RWPE1 (cell line): ENCODE measurements around the gene TAF1D.

Source experiments
- CTCF ChIA-PET: fragments of 350-600 bp; sonication (Branson Sonifier 250); formaldehyde crosslinking; extraction: SDS; loops from one replicate; lab custom pipeline; 2021; lab: Yijun Ruan, JAX
- POLR2A ChIA-PET: fragments of 400-600 bp; formaldehyde crosslinking; extraction: SDS; loops from one replicate; lab custom pipeline; 2020; ENCODE audit warnings: antibody characterized with exemption; ENCODE audit not compliant: low non-redundant PET; lab: Yijun Ruan, JAX
- DNase-seq: peaks from one replicate; pipeline ENCODE4 v3.0.0; 2012; ENCODE audit warnings: low spot score
- H3K27ac ChIP-seq: fragments of 450-650 bp; 2 replicates; pipeline ENCODE4 v1.5.1; 2017
- TF ChIP-seq, protein P1 (sequence below): fragments of 450-650 bp; conservative IDR thresholded peaks from 2 replicates; pipeline ENCODE4 v1.5.1; 2017; ENCODE audit warnings: low read depth, mild to moderate bottlenecking

The TAF1D gene

GRCh38 chr11:93741094-93741881, at the start of gene TAF1D, which contains the start of gene C11orf54:
TAF1D (minus strand) TSS chr11:93741495; CDS start chr11:93739304, 2,191 bp downstream.
C11orf54 (plus strand) TSS chr11:93741672; CDS start chr11:93747394, 5,722 bp downstream.
- H3K27ac ChIP-seq: peak within 1 kb of the TSS; percentile 91
- DNase-seq: peak; percentile 94
- POLR2A ChIA-PET: interaction anchor here (0.5 to 1.9 kb wide), 4 partner anchors 43 to 1323 kb away, joined by 3 to 9 read pairs (median 3); partner anchors contain the start of gene MED17
- TF ChIP-seq, protein P1, sequence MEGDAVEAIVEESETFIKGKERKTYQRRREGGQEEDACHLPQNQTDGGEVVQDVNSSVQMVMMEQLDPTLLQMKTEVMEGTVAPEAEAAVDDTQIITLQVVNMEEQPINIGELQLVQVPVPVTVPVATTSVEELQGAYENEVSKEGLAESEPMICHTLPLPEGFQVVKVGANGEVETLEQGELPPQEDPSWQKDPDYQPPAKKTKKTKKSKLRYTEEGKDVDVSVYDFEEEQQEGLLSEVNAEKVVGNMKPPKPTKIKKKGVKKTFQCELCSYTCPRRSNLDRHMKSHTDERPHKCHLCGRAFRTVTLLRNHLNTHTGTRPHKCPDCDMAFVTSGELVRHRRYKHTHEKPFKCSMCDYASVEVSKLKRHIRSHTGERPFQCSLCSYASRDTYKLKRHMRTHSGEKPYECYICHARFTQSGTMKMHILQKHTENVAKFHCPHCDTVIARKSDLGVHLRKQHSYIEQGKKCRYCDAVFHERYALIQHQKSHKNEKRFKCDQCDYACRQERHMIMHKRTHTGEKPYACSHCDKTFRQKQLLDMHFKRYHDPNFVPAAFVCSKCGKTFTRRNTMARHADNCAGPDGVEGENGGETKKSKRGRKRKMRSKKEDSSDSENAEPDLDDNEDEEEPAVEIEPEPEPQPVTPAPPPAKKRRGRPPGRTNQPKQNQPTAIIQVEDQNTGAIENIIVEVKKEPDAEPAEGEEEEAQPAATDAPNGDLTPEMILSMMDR: no peak
- CTCF ChIA-PET: interaction anchor here (1.1 kb wide), 1 partner anchor 14 kb away, joined by 5 read pairs; no protein-coding TSS in a partner anchor

DNA sequence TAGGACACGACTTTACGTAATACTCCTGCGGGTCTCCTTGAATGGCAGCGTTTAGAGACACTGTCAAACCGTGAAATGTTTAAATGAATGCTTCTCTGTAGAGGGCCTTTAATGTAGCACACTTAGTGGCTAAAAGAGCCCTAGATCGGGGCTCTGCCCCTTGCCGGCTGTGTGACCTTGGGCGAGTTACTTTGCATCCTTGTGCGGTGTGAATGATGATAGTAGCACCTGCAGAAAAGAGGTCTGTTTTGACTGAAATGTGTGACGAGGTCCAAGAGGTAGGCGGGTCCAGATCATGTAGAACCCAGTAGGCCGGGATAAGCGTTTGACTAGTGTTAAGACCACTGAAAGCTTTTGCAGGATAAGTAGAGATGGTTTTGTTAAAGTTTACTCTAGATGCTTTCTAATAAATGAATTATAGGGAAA, 43.7 kb upstream of the TAF1D start:
- TF ChIP-seq, protein P1: no peak
- ChIA-PET POLR2A (no interaction called here), CTCF (interaction anchor here (0.7 to 1.0 kb wide), 3 partner anchors 12 to 187 kb away, joined by 3 to 8 read pairs (median 3); no protein-coding TSS in a partner anchor)
- DNase-seq: peak; percentile 7
- peak overlapping the region; percentile 91 for H3K27ac ChIP-seq

DNA sequence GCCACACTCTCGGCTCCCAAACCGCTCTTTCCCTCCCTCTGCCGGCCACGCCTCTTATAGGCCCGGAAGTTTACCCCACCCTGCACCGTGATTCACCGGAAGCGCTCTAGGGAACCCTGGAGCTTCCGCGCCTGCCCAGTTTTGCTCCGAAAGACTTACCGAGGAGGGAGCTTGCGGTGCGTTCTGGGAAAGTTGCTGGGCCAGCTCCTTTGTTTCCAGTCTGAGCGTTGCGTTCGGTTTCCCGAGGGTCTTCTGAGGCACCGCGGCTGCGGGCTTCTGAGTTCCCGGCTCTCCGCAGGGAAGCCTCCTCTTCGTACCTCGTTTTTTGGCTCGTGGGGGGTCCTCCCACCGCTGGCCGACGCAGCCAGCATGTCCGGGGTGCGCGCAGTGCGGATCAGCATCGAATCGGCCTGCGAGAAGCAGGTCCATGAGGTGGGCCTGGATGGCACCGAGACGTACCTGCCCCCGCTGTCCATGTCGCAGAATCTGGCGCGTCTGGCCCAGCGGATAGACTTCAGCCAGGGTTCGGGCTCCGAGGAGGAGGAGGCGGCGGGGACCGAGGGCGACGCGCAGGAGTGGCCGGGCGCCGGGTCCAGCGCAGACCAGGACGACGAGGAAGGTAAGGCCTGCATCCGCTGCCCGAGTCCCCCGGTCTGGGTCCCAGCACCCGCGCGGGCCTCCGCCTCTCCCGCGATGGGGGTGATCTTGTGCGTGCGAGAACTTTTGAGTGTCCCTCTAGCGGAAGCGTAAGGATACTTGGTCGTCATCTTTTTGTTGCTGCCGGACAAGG, 43.0 kb upstream of the TAF1D start, which contains the start of gene MED17:
Gene MED17 (plus strand): TSS at position 138 of the 790 bp plus-strand sequence. CDS start 232 bp downstream, at position 370.
- TF ChIP-seq, protein P1: peak; percentile 36; the same call in 1 of the 2 replicates
- POLR2A ChIA-PET: interaction anchor here (0.9 to 1.3 kb wide), 3 partner anchors 11 to 44 kb away, joined by 3 to 18 read pairs (median 9); partner anchors contain the start of genes C11orf54 and TAF1D

DNA sequence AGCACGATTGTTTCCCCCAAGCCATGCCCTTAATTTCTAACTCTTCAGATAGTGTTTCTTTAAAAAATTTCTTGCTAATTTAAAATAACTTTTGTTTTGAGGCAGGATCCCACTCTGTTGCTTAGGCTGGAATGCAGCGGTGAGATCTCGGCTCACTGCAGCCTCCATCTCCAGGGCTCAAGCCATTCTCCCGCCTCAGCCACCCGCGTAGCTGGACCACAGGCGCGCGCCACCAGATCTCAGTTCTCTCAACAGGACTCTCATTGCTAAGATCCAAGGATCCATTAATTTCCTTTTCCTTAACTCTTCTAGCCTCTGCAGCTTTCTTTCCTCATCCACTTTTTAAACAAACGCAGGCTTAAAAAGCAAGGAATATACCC, 42.5 kb upstream of the TAF1D start:
- TF ChIP-seq, protein P1: no peak
- CTCF ChIA-PET: interaction anchor here (0.9 to 1.1 kb wide), 2 partner anchors 10 to 61 kb away, joined by 4 read pairs; no protein-coding TSS in a partner anchor
- no peak for DNase-seq

More for the DNA sequence above, 43.0 kb upstream of the TAF1D start, which contains the start of gene MED17:
- peak; percentile 95 for DNase-seq
- CTCF ChIA-PET: interaction anchor here (0.9 to 1.1 kb wide), 2 partner anchors 11 to 60 kb away, joined by 4 read pairs; no protein-coding TSS in a partner anchor
- peak within 1 kb of the TSS; percentile 91 for H3K27ac ChIP-seq

DNA sequence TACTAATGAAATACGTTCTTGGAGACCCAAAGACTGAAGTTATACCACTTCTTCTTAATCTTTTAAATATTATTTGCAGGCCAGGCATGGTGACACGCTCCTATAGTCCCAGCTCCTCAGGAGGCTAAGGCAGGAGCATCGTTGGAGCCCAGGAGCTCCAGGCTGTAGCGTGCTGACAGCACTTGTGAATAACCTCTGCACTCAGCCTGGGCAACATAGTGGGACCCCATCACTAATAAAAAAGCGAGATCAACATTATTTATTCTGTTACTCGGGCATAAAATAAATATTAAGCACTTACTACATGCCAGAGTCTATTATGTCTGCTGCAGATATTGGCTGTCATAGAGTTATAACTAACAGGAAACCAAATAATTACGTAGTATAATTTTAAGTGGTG, 42.1 kb upstream of the TAF1D start:
- POLR2A ChIA-PET: interaction anchor here (1.3 kb wide), 1 partner anchor 43 kb away, joined by 18 read pairs; no protein-coding TSS in a partner anchor
- TF ChIP-seq, protein P1: no peak
- H3K27ac ChIP-seq: peak overlapping the region; percentile 91
- no peak for DNase-seq
- CTCF ChIA-PET: interaction anchor here (1.1 kb wide), 1 partner anchor 61 kb away, joined by 4 read pairs; no protein-coding TSS in a partner anchor

More for the DNA sequence above, 42.5 kb upstream of the TAF1D start:
- peak overlapping the region; percentile 91 for H3K27ac ChIP-seq
- POLR2A ChIA-PET: interaction anchor here (0.9 to 1.3 kb wide), 3 partner anchors 12 to 44 kb away, joined by 3 to 18 read pairs (median 9); partner anchors contain the start of genes C11orf54 and TAF1D
